Osteocyte (in vitro differentiated cells): Measurements from ENCODE around the gene RIPOR3. TPM values are rescaled to one million over a fixed set of nuclear protein-coding genes. Genes with fewer than 3 reads are reported as not detected.
A peak's percentile ranks its signal among the peaks of the same experiment; 100 is the strongest.

Experiments
- DNase-seq: peaks from one replicate; pipeline ENCODE4 v3.0.0; 2021; ENCODE audit warnings: mixed read lengths; ENCODE audit not compliant: unreplicated experiment; ENCODE audit errors: extremely low spot score
- H3K27ac Mint-ChIP-seq: one replicate; pipeline ENCODE4 v1.8.0; 2021; ENCODE audit warnings: mild to moderate bottlenecking, mixed read lengths; ENCODE audit not compliant: unreplicated experiment
- H3K27me3 Mint-ChIP-seq: one replicate; pipeline ENCODE4 v1.8.0; 2021; ENCODE audit warnings: mixed read lengths; ENCODE audit not compliant: unreplicated experiment
- H3K36me3 Mint-ChIP-seq: one replicate; pipeline ENCODE4 v1.8.0; 2021; ENCODE audit warnings: mixed read lengths; ENCODE audit not compliant: unreplicated experiment
- H3K4me1 Mint-ChIP-seq: one replicate; pipeline ENCODE4 v1.8.0; 2021; ENCODE audit warnings: mixed read lengths; ENCODE audit not compliant: unreplicated experiment
- H3K4me3 Mint-ChIP-seq: one replicate; pipeline ENCODE4 v1.8.0; 2021; ENCODE audit warnings: mild to moderate bottlenecking, moderate library complexity, mixed read lengths; ENCODE audit not compliant: unreplicated experiment
- H3K9me3 Mint-ChIP-seq: one replicate; pipeline ENCODE4 v1.8.0; 2021; ENCODE audit warnings: mixed read lengths; ENCODE audit not compliant: unreplicated experiment
- CTCF ChIP-seq: fragments of 200-600 bp; sonication (generic); IDR thresholded peaks from 2 replicates; pipeline ENCODE4 v1.5.0; 2021; ENCODE audit warnings: antibody characterized with exemption, mild to moderate bottlenecking, moderate library complexity
- total RNA-seq: library from RNA; stranded (reverse); gene quantifications from 2 replicates; pipeline ENCODE4 v1.2.1, GENCODE V29; 2021

RIPOR3 gene
- total RNA-seq, 1 donor from 2014 or later = 0.11 TPM

GRCh38 chr20:50580016-50580747 is 111.2 kb downstream of the RIPOR3 start:
- Mint-ChIP-seq H3K9me3 (no peaks in the 10 kb centered on the region), H3K4me1 (peaks cover 3% of the 10 kb centered on the region), H3K36me3 (peaks cover 42% of the 10 kb centered on the region), H3K27me3 (no peaks in the 10 kb centered on the region), H3K4me3 (no peak overlapping the region), H3K27ac (no peak overlapping the region)
- no peak for DNase-seq
- TF ChIP-seq CTCF = peak; percentile 84

GRCh38 chr20:50579511-50579910 is 111.8 kb downstream of the RIPOR3 start:
- H3K9me3 Mint-ChIP-seq = no peaks in the 10 kb centered on the region
- TF ChIP-seq CTCF = no peak
- H3K36me3 Mint-ChIP-seq = peaks cover 45% of the 10 kb centered on the region
- H3K27me3 Mint-ChIP-seq = no peaks in the 10 kb centered on the region
- H3K4me3 Mint-ChIP-seq = no peak overlapping the region
- no peak for DNase-seq
- H3K27ac Mint-ChIP-seq = no peak overlapping the region
- H3K4me1 Mint-ChIP-seq = no peaks in the 10 kb centered on the region

- H3K9me3 Mint-ChIP-seq = no peaks in the 10 kb centered on the region
- no peak overlapping the region for H3K27ac Mint-ChIP-seq
- peaks cover 45% of the 10 kb centered on the region for H3K36me3 Mint-ChIP-seq
- no peak for TF ChIP-seq CTCF
- DNase-seq = no peak
- no peaks in the 10 kb centered on the region for H3K4me1 Mint-ChIP-seq
- no peak overlapping the region for H3K4me3 Mint-ChIP-seq
- H3K27me3 Mint-ChIP-seq = no peaks in the 10 kb centered on the region
These were observed 112.6 kb downstream of the RIPOR3 start for GRCh38 chr20:50578778-50579165.

GRCh38 chr20:50578061-50578777 is 113.1 kb downstream of the RIPOR3 start:
- DNase-seq = no peak
- Mint-ChIP-seq H3K27ac (no peak overlapping the region), H3K36me3 (peaks cover 41% of the 10 kb centered on the region), H3K27me3 (no peaks in the 10 kb centered on the region), H3K4me1 (peaks cover 3% of the 10 kb centered on the region), H3K9me3 (no peaks in the 10 kb centered on the region), H3K4me3 (no peak overlapping the region)
- TF ChIP-seq CTCF = no peak

- DNase-seq = no peak
- Mint-ChIP-seq H3K4me1 (peaks cover 11% of the 10 kb centered on the region), H3K27me3 (no peaks in the 10 kb centered on the region), H3K9me3 (no peaks in the 10 kb centered on the region), H3K4me3 (no peak overlapping the region), H3K27ac (no peak overlapping the region), H3K36me3 (peaks cover 41% of the 10 kb centered on the region)
- TF ChIP-seq CTCF = no peak
These were observed 113.9 kb downstream of the RIPOR3 start for GRCh38 chr20:50577175-50578018.
